ENCODE data around the gene ODAM. TPM values are rescaled to one million over a fixed set of nuclear protein-coding genes. Genes with fewer than 3 reads are reported as not detected.

Gene ODAM
- total RNA-seq, result not detected in 2 replicates

GRCh38 chr4:70195425-70195824 is at the start of gene ODAM:
Gene ODAM (plus strand): TSS chr4:70195725. CDS start chr4:70196544, 819 bp downstream.

GRCh38 chr4:70153937-70154336 is 41.6 kb upstream of the ODAM start, which contains the start of gene PRR27:
Gene PRR27 (plus strand): TSS chr4:70154237. CDS start chr4:70154376, 139 bp downstream.

GRCh38 chr4:70225824-70226223 is 30.3 kb downstream of the ODAM start, which contains the start of gene FDCSP:
Gene FDCSP (plus strand): TSS chr4:70226124. CDS start chr4:70231195, 5,071 bp downstream.

GRCh38 chr4:70242297-70242696 is 46.8 kb downstream of the ODAM start, which contains the start of gene CSN3:
Gene CSN3 (plus strand): TSS chr4:70242597. CDS start chr4:70244820, 2,223 bp downstream.

Other genes with a start within 250 kb of the ODAM start
- gene CSN2, start 230.0 kb upstream of the ODAM start, total RNA-seq, result not detected in 2 replicates
- not detected in 2 replicates for gene STATH, start 199.8 kb upstream of the ODAM start, total RNA-seq
- not detected in 2 replicates for gene HTN3, start 167.3 kb upstream of the ODAM start, total RNA-seq
- gene HTN1, start 145.3 kb upstream of the ODAM start, total RNA-seq, result not detected in 2 replicates
- not detected in 2 replicates for gene PRR27, start 41.5 kb upstream of the ODAM start, total RNA-seq
- not detected in 2 replicates for gene FDCSP, start 30.4 kb downstream of the ODAM start, total RNA-seq
- not detected in 2 replicates for gene CSN3, start 46.9 kb downstream of the ODAM start, total RNA-seq
- not detected in 2 replicates for gene CABS1, start 139.3 kb downstream of the ODAM start, total RNA-seq
- not detected in 2 replicates for gene SMR3A, start 165.0 kb downstream of the ODAM start, total RNA-seq
- gene SMR3B, start 187.4 kb downstream of the ODAM start, total RNA-seq, result not detected in 2 replicates
- gene OPRPN, start 202.2 kb downstream of the ODAM start, total RNA-seq, result not detected in 2 replicates